DMS53 treated with DMSO at 0.1 percent for 48 hours (cell line): Measurements from ENCODE around the gene HTR3E.
"Not testable (repeated sequence)": the region's sequence is repeated elsewhere in the genome, so short reads cannot be mapped to it uniquely, and the experiment has no call there.

Source experiments
- DNase-seq: peaks from one replicate; lab custom pipeline; 2025; ENCODE audit not compliant: unreplicated experiment; lab: John Stamatoyannopoulos, UW

Gene HTR3E

DNA sequence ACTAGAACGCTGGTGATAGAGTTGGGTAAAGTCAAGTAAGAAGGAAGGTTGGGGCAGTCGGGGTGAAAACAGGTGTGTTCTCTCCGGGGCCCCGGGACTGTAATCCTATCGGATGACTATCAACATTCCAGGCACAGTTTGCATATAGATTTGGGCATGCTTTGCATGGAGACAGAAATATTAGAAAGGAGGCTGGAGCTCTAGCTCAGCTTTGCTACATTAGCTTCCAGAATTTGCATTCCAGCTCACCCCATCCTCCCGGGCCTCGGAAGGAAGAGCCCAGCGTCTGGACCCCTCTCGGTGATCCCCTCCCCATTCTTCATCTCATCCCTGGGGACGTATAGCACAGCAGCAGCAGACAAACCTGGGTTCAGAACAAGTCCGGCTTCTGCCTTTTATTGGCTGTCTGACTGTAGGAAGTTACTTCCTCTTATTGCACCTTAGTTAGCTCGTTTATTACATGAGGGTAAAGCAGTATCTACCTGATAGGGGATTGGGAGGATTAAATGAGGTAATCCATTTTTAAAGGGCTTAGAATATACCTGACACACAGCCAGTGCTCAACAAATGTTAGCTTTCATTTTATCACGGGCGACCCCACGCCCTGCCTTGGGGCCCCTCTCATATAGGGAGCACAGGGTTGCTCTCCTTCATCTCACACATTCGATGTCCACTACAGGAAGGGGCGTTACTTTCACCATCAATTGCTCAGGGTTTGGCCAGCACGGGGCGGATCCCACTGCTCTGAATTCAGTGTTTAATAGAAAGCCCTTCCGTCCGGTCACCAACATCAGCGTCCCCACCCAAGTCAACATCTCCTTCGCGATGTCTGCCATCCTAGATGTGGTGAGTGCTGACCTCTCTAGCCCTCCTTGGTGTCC lies 3.2 kb downstream of the HTR3E start:
- no peak for DNase-seq

DNA sequence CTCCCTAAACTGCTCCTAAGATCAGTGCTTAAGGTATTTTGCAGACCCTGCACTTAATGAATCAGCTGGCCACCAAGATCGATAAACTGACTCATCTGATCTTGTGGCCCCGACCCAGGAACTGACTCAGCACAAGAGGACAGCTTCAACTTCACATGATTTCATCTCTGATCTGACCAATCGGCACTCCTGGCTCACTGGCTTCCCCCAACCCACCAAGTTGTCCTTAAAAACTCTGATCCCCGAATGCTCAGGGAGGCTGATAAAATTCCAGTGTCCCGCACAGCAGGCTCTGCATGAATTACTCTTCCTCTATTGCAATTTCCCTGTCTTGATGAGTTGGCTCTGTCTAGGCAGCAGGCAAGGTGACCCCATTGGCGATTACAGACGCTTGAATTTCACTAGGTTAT lies 13.5 kb downstream of the HTR3E start:
- no peak for DNase-seq

GRCh38 chr3:184116017-184116416 lies 19.2 kb downstream of the HTR3E start:
- no peak for DNase-seq

GRCh38 chr3:184117636-184118035 lies 20.8 kb downstream of the HTR3E start:
- DNase-seq: no peak

DNA sequence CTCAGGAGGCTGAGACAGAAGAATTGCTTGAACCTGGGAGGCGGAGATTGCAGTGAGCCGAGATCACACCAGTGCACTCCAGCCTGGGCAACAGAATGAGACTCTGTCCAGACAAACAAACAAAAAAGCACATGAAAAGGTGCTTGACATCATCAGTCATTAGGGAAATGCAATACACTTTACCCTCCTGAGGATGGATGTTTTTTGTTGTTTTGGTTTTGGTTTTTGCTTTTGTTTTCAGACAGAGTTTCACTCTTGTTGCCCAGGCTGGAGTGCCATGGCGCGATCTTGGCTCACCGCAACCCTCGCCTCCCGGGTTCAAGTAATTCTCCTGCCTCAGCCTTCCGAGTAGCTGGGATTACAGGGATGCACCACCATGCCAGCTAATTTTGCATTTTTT lies 24.2 kb downstream of the HTR3E start:
- DNase-seq: not testable (repeated sequence)

DNA sequence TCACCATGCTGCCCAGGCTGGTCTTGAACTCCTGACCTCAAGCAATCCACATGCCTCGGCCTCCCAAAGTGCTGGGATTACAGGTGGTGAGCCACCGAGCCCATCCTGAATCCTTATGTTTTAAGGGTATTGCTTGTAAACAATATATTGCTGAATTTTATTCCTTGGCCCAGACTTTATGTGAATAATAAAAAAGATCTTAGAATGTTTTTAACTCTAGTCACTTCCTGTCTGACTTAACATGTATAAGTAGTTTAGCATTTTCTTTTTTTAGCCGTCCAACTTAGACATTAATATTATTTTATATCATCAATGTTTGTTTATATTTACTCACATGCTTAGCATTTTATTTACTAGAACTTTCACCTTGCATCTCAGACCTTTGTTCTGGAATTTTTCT lies 29.1 kb downstream of the HTR3E start:
- DNase-seq: no peak

DNA sequence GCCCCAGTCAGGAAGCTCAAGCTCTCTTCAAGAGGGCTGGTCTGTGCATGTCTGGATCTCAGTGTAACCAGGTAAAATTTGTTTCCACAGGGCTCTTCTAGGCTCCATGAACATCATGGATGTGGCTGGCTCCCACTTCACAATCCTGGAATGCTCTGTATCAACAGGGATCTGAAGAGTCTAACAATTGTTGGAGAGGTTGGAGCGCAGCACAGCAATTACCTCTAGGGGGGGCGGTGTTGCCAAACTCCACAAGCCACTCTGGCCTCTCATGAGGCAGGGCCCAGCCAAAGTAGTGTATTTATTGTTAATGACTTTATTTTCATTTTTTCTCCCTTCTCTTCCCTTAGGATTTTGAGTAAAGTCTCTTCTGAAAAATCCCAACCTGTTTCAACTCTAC lies 32.1 kb downstream of the HTR3E start:
- DNase-seq: no peak

DNA sequence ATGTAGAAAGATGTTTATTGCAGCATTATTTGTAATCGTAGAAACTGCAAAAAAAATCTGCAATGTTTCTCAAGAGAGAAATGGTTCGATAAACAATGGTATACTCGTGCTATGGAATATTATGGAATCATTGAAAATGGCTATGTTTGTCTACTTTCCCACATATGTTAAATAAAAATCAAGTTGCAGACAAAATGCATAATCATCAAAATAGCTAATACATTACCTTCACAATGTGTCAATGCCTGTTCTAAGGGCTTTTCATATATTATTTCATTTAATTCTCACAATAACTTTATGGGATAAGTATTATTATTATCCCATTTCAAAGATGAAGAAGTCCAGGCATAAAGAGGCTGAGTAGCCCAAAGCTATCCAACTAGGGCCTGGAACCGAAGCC lies 36.1 kb downstream of the HTR3E start:
- no peak for DNase-seq

DNA sequence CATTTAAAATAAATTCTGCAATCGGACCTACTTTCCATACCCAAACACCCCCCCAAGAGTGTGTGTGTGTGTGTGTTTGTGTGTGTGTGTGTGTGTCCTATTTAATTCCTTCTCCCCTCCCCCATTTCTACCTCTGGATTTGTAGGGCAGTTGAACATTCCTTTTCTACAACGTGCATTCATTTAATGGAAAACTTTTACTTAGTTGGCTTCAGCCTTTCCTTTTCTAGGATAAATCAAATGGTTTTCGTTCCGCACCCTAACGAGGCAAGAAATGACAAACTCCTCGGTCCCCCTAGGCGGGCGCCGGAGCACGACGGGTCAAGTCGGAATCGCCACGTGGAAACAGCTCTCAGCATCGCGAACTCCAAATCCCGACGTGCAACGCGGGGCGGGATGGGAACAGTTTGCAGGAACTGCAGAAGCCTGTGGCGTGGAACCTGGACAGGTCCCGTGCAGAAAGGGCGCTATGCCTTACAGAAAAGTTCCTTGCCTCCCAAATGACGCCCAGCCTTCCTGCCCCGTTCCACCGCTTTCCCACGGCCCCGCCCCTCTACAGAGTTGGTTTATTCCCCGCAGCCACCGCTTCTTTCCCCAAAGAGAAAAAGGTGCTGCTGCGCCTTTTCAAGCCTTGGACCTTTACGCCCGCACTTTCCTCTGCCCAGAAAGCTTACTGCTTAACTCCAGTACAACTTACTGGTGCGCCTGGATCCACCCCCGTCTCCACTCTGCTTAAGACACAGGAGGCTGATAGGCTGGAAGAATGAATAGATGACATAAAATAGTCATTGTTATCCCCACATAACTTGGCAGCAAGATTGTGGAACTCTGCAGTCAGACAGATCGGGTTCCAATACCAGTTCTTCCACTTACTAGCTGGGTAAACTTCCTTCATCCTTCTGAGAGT lies 37.2 kb downstream of the HTR3E start:
- peak; percentile 67 for DNase-seq

DNA sequence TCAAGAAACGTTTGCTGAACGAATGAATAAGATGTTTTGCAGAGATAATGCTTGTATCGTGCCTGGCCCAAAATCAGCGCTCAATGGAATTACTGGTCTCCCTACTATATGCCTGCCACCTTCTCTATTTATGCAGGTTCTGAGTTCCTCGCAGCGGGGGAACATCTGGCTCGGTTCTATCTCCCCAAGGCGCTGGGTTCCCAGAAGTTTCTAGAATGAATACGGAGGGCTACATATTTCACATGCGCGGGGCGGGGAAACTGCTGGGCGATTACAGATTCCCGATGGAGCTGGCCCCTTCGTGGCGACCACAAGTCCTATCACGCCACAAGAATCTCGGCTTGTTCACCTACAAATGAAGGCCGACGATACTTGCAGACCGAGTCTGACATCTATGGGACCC lies 37.9 kb downstream of the HTR3E start:
- no peak for DNase-seq

DNA sequence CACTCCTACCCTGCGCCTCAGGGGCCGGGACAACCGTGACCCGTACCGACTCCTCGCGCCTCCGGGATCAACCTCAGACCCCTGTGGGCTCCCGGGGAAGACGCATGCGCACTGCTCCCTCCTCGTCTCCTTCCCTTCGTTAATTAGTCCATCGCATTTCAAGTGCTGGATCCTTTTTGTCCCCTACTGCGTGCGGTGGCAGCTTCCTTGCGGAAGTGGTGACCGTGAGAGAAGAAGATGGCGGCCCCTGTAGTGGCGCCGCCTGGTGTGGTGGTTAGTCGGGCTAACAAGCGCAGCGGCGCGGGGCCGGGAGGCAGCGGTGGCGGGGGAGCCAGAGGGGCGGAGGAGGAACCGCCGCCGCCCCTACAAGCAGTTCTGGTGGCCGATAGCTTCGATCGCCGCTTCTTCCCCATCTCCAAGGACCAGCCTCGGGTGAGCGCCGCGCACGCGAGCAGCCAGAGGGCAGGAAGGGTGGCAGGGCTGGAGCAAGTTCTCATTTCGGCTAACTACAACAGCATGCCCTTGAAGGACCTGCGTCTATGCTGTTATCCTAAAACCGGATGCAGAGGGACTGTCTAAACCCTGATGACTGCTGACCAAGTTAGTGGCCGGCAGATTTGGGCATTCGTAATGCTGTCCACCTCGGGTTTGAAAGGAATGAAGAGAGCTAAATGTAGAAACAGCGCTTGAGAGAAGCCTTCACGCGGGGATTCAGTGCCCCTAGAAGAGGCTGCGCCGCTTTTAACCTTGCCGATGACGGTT lies 38.5 kb downstream of the HTR3E start, which contains the start of gene EIF2B5:
TSS of gene EIF2B5 (plus strand) at position 210 of the 762 bp plus-strand sequence. CDS start at position 238, 28 bp downstream.
- DNase-seq: peak; percentile 81

DNA sequence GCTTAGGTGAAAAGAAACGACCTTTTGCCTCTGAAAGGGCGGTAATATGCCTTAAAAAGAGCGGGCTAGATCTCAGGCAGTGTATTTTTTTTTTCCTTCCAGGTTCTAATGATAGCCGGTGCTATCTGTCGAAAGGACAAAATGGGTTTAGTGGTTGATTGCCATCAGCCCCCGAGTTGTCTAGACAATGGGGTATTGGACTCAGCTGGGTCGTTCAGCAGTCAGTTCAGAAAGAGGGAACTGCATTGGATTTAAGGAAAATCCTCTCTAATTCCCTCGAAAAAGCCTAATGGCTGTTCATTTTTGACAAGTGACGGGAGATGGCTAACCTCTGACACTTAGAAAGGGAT lies 39.0 kb downstream of the HTR3E start:
- DNase-seq: no peak

DNA sequence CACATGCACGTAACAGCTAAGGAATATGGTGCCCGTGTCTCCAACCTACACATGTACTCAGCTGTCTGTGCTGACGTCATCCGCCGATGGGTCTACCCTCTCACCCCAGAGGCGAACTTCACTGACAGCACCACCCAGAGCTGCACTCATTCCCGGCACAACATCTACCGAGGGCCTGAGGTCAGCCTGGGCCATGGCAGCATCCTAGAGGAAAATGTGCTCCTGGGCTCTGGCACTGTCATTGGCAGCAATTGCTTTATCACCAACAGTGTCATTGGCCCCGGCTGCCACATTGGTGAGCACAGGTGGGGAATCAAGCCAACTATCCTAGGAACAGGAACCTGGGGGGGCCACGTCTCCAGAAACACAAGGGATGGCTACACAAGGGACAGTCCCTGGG lies 43.6 kb downstream of the HTR3E start:
- DNase-seq: no peak

- DNase-seq: no peak
Observed at GRCh38 chr3:184142199-184142598, 45.3 kb downstream of the HTR3E start.

GRCh38 chr3:184143327-184143726 lies 46.5 kb downstream of the HTR3E start:
- no peak for DNase-seq

GRCh38 chr3:184144505-184144904 lies 47.6 kb downstream of the HTR3E start:
- no peak for DNase-seq

DNA sequence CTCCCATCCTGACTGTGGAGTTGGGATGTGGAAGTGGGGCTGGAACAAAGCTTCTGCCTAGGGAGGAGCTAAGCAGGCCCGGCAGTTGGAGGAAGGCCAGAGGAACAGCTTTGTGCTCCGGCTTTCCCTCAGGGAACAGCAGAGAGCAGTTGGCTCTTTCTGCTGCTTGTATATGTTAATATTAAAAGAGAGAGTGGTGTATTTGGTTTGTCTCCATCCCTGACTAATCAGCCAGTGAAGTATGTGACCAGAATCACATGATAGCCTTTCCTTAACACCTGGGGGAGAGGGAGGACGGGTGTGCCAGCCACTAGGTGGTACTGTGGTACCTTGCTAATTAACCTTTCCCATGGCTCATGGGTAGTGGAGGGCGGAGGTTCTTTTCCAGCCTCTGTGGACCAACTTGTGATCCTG lies 48.3 kb downstream of the HTR3E start:
- DNase-seq: peak; percentile 38

- no peak for DNase-seq
Observed at GRCh38 chr3:184145751-184146270, 48.9 kb downstream of the HTR3E start.

- DNase-seq: no peak
Observed at GRCh38 chr3:184148076-184148475, 51.2 kb downstream of the HTR3E start.

DNA sequence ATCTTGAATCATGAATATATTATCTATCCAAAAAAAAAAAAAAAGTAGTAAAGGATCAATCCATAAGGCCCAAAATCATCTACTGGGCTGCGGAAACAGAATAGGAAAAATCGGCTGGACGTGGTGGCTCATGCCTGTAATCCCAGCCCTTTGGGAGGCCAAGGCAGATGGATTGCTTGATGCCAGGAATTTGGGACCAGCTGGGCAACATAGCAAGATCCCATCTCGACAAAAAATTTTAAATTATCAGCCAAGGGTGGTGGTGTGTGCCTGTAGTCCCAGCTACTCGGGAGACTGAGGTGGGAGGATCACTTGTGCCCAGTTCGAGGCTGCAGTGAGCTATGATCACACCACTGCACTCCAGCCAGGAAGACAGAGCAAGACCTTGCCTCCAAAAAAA lies 52.3 kb downstream of the HTR3E start:
- DNase-seq: no peak

- DNase-seq: not testable (repeated sequence)
Observed at GRCh38 chr3:184149770-184150169, 52.9 kb downstream of the HTR3E start.
